ENCODE data around the gene VPS72.
A peak's percentile ranks its signal among the peaks of the same experiment; 100 is the strongest.

Gene VPS72

GRCh38 chr1:151184211-151184610 lies 5.8 kb downstream of the VPS72 start:
- DNase-seq (ENCODE audit: low read depth in 2 of 2): no peak

GRCh38 chr1:151176514-151177045 lies 13.4 kb downstream of the VPS72 start:
- no peak for DNase-seq (ENCODE audit: low read depth in 2 of 2)

DNA sequence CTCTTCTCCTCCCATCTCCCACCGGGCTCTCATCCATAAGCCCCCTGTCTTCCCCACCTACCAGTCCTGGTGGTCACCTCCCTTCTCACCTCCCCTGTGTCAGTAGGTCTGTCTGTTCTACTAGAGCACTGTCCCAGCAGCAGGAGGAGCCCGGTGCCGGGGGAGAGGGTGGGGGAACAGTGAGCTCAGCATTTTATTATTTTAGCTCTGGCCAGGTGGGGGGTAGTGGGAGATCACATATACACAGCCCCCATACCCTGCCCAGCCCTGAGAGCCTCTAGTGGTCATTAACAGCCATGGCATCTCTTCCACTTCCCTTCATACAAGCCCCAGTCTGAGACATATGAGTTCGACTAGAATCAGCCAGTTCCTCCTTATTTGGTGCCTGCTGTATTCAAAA lies 14.1 kb downstream of the VPS72 start, which contains the start of gene TMOD4:
TMOD4 (minus strand) TSS at position 119 of the 400 bp plus-strand sequence. CDS start 1,106 bp downstream, outside the sequence.
- no peak for DNase-seq (ENCODE audit: low read depth in 2 of 2)

- no peak for DNase-seq (ENCODE audit: low read depth in 2 of 2)
Measured at GRCh38 chr1:151175041-151175741, 14.8 kb downstream of the VPS72 start.

DNA sequence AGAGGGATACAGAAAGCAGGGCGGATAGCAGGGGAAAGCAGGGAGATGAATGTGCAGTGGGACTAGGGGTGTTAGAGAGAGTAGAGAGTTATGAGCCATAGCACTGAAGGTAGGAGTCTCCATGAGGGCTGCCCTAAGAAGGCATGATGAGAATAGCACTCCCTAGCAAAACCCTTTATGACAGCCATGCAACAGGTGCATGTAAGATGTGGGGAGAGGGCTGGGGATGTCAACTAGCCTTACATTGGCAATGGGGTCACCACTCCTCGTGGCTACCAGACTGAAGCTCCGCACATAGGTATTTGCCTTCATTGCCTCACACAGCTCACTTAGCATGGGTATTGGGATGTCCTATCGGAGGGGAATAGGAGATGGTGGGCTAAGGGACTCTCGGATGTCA lies 18.8 kb downstream of the VPS72 start:
- no peak for DNase-seq (ENCODE audit: low read depth in 2 of 2)

DNA sequence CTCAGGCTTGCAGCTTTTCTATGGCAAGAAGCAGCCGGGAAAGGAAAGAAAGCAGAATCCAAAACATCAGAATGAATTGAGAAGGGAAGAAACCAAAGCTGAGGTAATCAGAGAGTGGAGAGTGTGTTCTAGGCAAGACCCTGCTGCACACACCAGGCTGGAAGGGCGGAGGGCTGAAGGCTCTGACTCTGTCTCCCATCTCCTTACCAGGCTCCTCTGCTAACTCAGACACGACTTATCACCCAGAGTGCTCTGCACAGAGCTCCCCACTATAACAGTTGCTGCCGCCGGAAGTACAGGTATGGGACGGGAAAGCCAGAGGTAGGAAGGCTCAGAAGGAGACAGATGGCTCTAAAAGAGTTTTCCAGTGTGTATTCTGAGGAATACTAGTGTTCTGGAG lies 22.9 kb downstream of the VPS72 start:
- no peak for DNase-seq (ENCODE audit: low read depth in 2 of 2)

DNA sequence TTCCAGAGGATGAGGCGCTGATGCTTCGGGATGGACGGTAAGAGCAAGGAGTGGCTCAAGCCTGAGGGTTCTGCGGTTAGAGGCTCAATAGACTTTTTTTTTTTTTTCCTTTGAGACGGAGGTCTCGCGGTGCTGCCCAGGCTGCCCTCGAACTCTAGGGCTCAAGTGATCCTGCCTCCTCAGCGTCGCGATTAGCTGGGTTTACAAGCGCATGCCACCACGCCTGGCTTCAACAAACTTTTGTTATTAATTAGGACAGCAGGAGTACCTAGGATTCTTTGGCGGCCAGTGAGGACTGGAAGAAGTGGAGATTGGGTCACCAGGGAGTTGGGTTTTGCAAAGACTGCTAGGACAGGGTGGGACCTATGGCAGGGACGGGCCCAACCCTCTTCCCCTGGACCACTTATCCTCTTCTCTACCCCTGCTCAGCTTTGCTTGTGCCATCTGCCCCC lies 23.5 kb downstream of the VPS72 start:
- no peak for DNase-seq (ENCODE audit: low read depth in 2 of 2)

DNA sequence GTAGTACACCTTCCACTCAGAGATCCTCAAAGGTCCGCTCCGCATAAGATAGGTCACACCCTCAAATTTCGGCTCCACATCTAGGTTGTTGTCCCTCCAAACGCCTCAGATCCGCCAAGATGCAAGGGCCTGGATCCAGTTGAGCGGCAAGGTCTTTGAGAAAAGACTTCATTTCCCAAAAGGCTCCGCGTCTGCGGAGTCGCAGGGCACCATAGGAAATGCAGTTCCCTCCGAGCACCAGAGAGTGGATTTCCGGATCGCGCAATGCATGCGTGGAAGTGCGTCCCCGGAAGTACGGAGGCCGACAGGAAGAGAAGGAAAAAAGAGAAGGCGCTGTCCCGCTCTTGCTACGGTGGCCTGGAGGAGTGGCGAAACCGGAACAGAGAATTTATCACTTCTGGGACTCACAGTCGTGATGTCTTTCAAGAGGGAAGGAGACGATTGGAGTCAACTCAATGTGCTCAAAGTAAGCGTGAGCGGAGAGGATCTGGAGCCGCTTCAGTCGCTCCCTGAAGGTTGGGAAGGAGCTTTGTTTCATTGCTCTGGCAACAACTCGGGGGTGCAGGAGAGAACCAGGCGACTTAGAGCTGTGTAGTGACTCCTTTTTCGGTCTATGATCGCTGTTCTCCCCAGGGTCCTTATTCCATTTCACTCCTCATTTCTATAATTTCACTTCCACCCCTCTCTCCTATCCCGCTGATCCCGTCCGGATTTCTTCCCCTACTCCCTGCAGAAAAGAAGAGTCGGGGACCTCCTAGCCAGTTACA lies 24.1 kb downstream of the VPS72 start, which contains the start of the genes LYSMD1 and SCNM1:
LYSMD1 (minus strand) TSS at position 165 of the 767 bp plus-strand sequence. CDS start 644 bp downstream, outside the sequence.
SCNM1 (plus strand) TSS at position 407 of the 767 bp plus-strand sequence; CDS start at position 416, 9 bp downstream.
- DNase-seq (ENCODE audit: low read depth in 2 of 2): peak; percentile 98

DNA sequence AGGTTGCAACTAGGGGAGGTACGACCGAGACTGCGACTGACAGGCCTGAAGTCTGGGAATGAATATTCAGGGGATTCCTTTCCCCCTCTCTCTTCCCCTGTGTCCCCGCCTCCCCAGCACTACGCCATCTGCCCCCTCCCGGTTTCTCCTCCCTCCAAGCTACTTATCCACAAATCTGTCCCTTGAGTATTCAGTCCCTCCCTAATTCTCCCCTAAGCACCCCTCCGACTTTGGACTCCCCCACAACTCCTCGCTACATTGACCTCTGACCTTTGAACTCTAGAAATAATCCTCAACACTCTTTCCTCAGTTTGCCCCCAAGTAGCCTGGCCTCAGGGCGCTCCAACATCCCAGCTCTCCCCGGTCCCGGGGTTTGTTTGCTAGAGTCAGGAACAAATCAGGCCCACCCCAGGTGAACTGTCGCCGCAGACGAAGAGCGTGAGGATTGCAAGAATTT lies 24.7 kb downstream of the VPS72 start:
- no peak for DNase-seq (ENCODE audit: low read depth in 2 of 2)

DNA sequence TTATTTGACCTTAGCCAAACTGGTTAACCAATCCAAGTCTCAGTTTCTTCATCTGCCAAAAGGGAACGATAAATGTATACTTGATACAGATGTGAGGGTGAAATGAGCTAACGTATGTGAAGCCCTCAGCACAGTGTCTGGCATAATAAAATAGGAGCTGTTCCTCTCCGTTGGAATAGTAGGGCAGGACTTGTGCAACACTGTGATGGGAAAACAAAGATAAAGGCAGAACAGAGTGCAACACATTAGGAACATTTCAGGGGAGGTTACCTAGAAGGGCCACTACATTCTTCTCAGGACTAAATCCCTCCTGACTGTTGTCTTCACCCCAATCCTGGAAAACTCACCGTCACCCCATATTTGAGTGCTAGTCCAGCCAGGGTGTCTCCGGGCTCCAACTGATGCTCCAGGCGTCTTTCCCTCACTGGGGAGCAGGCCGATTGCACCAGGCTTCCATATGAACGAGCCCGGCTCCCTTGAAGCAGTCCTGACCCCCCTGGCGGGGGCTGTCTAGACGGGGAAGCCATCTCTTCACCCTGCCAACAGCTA lies 25.2 kb downstream of the VPS72 start:
- DNase-seq (ENCODE audit: low read depth in 2 of 2): no peak

DNA sequence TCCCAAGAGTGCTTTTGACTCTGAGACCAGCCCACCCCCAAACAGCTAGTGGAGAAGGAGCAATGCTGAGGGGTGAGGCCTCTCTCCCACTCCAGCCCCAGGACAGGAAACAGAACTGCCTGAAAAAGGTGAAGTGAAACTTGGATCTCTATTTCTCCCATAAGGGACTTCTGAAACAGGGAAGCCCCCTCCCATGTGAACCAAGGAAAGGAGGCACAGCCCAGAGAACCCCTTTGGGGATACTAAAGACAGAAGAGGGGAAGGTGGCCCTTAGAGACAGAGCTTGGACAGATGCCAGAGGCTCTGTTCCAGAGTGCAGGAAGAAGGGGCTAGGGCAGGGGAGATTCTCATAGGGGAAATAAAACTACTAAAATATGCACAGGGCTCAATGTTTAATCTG lies 30.6 kb downstream of the VPS72 start:
- DNase-seq (ENCODE audit: low read depth in 2 of 2): no peak

DNA sequence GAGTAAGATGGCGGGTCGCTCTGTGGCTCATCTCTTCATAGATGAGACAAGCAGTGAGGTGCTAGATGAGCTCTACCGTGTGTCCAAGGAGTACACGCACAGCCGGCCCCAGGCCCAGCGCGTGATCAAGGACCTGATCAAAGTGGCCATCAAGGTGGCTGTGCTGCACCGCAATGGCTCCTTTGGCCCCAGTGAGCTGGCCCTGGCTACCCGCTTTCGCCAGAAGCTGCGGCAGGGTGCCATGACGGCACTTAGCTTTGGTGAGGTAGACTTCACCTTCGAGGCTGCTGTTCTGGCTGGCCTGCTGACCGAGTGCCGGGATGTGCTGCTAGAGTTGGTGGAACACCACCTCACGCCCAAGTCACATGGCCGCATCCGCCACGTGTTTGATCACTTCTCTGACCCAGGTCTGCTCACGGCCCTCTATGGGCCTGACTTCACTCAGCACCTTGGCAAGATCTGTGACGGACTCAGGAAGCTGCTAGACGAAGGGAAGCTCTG lies 31.2 kb downstream of the VPS72 start:
- DNase-seq (ENCODE audit: low read depth in 2 of 2): no peak

DNA sequence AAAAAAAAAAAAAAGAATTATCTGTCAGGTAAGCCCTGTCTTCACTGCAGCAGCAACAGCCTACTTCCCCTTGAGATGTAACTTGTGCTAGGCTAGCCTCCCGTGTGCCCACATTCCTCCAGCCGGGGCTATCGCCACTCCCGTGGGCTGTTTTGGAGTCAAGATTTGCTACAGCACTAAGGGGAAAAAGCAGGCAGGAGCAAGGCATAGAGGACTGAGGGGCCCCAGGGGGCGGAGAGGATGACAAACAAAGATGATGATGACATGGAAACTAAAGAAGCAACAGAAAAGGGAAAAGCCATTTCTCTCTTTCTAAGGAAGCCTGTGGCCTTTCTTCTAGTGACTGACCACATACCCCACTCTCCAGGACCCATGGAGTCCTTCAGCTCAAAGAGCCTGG lies 31.7 kb downstream of the VPS72 start:
- no peak for DNase-seq (ENCODE audit: low read depth in 2 of 2)

DNA sequence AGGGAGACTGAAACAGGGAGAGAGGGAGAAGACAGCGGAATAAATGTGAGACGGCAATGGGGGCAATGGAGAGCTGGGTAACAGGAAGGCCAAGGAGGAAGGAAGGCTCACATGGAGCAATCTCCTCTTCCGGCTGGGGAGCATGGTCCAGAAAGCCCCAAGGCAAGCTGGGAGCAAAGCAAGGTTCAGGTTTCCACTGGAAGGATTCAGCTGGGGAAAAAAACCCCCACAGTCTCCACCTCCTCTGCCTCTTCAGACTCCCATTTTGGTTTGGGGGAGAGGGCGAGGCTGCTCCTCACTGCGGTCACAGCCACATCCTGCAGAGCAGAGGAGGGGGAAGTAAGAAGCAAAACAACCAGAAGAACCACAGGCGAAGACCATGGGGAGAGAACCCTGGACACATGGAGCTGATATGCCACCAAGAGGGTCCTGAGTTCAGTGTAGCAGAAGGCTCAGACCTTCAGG lies 32.9 kb downstream of the VPS72 start:
- no peak for DNase-seq (ENCODE audit: low read depth in 2 of 2)

- no peak for DNase-seq (ENCODE audit: low read depth in 2 of 2)
Measured at GRCh38 chr1:151156515-151156819, 33.5 kb downstream of the VPS72 start, which contains the start of gene TNFAIP8L2. TSS of gene TNFAIP8L2 (plus strand) at chr1:151156649. CDS start at chr1:151158698, 2,049 bp downstream.

DNA sequence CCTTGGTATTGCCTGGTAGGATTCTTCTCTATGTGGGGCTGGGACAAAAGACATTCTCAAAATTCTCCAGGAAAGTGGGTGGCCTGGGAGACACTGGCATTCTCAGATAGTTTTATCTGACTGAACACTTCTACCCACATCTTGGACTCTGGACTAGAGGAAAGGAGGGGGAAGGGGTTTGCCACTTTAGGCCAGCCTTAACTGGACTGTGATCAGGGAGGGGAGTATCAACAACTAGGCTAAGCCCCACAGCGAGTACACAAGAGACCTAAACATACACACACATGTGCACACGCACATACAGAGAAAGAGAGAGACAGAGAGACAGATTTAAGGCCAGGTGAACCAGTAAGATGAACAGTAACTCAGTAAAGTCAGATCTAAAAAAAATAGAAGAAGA lies 42.3 kb downstream of the VPS72 start:
- DNase-seq (ENCODE audit: low read depth in 2 of 2): no peak

DNA sequence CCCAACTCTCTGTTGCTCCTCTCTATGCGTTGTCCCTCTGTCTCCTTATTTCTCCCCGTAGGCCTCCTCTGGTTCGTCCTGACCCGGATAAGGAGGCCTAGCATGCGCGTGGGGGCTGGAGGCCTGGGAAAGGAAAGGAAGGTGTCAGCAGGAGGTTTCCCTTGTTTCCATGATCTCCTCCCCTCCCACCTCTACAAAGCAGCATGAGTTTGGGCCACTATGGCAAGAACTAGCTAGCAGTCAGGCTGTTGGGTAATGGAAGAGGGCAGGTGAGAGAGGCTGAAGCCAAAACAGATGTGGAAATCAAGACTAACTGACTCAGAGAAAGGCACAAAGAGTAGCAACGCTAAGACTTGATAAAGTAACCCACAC lies 42.9 kb downstream of the VPS72 start:
- no peak for DNase-seq (ENCODE audit: low read depth in 2 of 2)

- peak; percentile 49 to 59 for DNase-seq (ENCODE audit: low read depth in 2 of 2)
Measured at GRCh38 chr1:151146412-151147131, 43.4 kb downstream of the VPS72 start, which contains the start of gene SEMA6C. TSS of gene SEMA6C (minus strand) at chr1:151146631. CDS start at chr1:151142621, 4,010 bp downstream.

- DNase-seq (ENCODE audit: low read depth in 2 of 2): no peak
Measured at GRCh38 chr1:151146072-151146411, 44.0 kb downstream of the VPS72 start.

DNA sequence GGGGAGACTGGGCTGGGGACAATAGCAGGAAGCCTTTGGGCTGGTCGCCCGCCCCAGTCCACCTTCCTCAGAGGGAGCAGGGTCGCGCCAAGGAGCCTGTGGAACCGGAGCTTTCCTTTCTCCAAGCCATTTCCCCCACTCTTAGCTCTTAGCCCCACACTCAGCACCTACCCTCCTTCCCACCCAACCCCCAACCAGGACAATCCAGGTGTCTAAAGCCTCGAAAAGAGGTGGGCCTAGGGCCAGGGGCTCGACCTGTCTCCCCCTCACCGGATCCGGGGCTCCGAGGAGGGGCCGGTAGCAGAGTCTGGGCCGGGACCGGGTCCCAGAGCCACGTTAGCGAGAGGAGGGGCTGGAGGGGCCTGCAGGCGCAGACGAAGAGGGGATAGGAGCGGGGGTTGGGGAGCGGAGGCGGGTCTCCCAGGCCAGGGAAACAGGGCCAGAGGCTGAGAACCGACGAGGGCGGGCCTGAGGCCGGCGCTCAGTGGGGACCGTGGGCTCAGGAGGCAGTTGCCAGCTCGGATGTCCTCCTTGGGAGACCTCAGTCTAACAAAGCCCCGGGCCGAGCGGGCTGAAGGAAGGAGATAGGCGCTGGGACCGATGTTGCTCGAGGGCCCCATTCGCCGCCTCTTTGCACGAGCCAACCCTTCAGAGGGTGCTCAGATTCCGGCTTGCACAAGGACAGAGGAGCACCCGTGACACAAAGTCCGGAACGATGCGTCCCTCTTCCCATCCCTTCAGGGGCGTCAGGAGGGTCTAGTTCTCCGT lies 44.5 kb downstream of the VPS72 start:
- DNase-seq (ENCODE audit: low read depth in 2 of 2): no peak

Data from fibroblast of skin of left biceps (primary cell).